Left renal pelvis (tissue), 4 donors: ENCODE data around the gene ATP6V0C. TPM values are rescaled to one million over a fixed set of nuclear protein-coding genes. Genes with fewer than 3 reads are reported as not detected.

ENCODE experiments used
- DNase-seq, 4 donors: peaks; one replicate each; pipeline ENCODE4 v3.0.0-alpha.2; 2013; ENCODE audit warnings: low read depth in 4 of 4, low spot score in 3 of 4
- polyA plus RNA-seq, 4 donors: library from polyadenylated mRNA; unstranded; fragments of 120-200 nt; gene quantifications; one replicate each; pipeline ENCODE4 v1.2.1, GENCODE V29; 2013; ENCODE audit not compliant: insufficient read length in 4 of 4

ATP6V0C gene
- polyA plus RNA-seq, 4 donors = 127 to 274 (median 170) TPM

DNA sequence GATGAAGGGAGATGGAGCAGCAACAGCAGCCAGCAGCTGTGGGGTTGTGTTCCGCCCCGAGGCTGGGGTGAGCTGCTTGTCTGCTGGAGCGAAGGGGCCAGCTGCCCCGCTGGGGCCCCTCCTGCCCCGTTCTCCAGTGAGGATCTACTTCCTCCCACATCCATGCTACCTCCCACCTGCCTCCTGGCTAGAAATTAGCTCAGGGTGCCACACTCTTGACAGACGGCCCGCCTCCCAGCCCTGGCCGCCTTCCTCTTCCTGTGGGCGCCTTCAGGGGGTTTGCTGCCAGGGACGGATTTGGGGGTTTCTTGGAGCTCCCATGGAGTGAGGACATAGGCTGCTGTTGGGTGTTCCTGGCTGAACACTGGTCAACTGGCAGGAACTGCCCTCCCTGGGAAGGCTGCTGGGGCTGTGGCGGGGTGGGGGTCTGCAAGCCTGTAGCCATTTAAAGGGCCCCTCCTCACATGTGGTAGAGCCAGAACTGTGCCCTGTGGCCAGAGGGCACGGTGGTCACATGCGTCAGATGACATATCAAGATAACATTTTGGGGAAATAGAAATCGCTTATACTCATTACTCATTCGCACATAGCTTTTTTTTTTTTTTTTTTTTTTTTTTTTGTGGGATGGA, 25.7 kb upstream of the ATP6V0C start:
- DNase-seq = no peak

DNA sequence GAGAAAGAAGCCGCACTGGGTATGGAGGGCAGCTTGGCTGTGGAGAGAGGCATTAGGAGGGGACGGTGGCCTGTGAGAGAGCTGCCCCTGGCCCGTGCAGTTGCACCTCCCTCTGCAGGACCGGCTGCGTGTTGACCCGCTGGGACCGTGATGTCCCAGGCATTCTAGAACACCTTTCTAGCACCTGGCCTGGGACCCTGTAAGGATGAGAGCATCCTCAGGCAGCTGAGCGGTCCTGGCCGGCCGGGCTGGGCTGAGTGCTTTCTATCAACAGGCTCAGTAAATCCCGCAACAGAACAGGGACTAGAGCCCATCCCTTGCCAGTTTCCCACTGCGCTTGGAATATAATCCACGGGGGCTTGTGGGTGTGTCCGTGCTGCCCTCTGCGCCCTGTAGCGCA, 24.2 kb upstream of the ATP6V0C start:
- DNase-seq = no peak

DNA sequence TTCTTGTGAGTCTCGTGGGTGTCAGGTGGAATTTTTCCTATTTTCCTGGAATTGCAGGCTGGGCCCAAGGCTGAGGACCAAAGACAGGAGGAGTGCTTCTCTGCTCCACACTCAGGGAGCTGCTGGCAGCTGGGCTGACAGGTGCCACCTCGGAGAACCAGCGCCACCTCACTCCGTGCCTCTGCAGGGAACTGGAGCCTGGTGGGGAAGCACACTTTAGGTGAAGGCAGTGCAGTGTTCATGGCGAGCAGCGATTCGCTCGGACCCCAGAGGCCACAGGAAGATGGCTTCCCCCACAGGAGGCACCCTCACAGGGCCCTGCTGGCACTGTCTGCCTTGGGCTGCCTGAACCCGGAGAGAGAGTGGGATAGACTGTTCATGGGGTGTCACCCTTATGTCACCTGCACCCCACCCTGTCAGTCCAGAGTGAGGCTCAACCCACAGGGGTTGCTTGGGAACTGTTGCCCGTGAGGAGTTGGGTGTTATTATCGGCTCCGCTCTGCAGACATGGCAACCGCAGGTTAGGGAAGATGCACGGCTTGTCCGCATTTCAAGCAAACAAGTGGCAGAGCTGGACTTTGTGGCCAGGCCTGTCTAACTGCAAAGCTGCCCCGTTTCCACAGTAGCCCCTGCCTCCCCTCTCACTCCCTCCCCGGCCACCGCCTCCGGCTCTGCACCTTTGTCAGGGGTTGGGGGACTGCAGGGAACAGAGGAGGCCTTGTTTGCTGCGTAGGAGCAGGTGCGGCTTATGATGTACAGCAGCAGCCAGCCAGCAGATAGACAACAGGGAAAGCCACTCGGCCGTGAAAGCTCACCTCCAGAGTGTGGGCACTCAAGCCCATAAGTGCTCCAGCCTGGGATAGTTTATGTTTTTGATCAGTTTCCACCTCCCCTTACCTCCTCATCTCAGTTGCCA, 23.3 kb upstream of the ATP6V0C start:
- no peak for DNase-seq

DNA sequence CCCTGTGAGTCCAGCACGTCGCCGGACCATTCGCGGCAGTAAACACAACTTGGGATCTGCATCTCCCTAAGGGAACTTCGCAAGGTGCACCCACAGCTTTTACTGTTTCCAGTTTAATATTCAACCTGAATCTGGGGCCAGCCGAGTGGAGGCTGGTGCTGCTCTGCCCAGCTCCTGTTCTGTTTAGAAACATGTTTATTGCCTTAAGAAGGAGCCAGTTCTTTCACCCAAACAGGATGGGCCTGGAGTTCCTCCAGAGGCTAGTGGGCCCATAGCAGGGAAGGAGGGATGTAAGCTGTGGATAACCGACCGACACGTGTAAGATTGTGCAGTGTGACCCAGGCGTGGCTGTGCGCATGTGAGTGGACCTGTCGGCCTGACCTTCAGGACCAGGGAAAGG, 21.5 kb upstream of the ATP6V0C start:
- DNase-seq = no peak

DNA sequence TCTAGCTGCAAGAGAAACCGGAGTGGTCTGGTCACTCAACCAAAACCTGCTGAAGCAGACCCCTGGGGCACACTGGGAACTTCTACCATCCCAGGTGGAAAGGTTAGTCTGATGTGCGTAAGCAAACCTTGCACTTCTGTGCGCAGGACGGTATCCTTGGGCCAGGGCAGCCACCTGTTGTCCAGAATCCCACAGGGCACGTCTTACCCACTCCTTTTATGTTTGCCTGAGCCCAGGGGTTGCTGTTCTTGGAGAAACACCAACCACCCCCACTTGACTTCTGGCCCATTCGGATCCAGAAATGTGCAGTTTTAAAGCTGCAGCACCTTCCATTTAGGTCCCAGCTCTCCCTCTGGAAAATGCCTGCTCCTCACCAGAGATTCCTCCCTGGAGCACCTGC, 20.1 kb upstream of the ATP6V0C start:
- DNase-seq = no peak

DNA sequence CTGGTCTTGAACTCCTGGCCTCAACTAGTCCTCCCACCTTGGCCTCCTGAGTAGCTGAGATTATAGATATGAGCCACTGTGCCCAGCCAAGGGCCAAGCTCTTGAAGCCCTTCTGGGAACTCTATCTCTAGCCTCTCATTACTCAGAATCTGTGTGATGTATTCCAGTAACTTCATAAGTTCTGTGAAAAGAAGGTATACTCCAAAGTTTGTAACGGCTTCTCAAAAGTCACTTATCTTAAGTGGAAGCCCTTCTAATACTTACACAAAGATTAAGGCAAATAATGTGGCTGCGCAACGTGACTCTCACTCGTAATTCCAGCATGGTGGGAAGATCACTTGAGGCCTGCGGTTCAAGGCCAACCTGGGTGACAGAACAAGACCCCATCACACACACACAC, 19.1 kb upstream of the ATP6V0C start:
- DNase-seq = no peak

DNA sequence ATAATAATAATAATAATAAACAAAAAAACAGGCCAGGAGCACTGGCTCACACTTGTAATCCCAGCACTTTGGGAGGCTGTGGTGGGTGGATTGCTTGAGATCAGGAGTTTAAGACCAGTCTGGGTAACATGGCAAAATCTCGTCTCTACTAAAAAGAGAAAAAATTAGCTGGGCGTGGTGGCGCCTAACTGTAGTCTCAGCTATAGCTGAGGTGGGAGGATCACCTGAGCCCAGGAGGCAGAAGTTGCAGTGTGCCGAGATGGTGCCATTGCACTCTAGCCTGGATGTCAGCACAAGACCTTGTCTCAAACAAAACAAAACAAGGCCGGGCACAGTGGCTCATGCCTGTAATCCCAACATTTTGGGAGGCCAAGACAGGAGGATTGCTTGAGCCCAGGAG, 18.7 kb upstream of the ATP6V0C start:
- no peak for DNase-seq

DNA sequence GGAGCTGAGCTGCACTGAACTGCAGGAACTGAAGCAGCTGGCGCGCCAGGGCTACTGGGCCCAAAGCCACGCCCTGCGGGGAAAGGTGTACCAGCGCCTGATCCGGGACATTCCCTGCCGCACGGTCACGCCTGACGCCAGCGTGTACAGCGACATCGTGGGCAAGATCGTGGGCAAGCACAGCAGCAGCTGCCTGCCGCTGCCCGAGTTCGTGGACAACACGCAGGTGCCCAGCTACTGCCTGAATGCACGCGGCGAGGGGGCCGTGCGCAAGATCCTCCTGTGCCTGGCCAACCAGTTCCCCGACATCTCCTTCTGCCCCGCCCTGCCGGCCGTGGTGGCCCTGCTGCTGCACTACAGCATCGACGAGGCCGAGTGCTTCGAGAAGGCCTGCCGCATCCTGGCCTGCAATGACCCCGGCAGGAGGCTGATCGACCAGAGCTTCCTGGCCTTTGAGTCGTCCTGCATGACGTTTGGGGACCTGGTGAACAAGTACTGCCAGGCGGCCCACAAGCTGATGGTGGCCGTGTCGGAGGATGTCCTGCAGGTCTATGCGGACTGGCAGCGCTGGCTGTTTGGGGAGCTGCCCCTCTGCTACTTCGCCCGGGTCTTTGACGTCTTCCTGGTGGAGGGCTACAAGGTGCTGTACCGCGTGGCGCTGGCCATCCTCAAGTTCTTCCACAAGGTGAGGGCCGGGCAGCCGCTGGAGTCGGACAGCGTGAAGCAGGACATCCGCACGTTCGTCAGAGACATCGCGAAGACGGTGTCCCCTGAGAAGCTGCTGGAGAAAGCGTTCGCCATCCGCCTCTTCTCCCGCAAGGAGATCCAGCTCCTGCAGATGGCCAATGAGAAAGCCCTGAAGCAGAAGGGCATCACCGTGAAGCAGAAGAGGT, 17.3 kb upstream of the ATP6V0C start:
- no peak for DNase-seq

DNA sequence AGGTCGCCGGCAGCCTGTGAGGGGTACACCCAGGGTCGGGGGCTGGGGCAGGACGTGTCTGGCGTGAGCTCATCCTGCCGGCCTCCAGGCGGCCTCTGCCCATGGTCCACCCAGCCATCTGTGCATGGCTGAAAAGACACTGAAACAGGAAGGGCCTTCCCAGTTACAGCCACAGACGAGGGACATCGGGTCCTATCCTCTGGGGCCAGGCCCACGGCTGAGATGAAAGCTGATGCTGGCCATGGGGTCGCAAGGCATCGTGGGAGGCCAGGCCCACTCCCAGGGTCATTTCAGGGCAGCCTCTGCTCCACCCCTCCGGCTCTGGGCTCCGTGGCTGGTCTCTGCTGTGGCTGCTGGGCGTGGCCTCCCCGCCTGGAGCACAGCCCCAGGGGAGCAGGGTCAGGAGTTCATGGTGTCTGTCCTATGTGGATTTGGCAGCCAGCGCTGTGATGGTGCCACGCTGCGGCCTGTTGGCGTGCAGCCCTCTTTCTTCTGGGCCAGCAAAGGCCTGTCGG, 16.6 kb upstream of the ATP6V0C start:
- DNase-seq = no peak

DNA sequence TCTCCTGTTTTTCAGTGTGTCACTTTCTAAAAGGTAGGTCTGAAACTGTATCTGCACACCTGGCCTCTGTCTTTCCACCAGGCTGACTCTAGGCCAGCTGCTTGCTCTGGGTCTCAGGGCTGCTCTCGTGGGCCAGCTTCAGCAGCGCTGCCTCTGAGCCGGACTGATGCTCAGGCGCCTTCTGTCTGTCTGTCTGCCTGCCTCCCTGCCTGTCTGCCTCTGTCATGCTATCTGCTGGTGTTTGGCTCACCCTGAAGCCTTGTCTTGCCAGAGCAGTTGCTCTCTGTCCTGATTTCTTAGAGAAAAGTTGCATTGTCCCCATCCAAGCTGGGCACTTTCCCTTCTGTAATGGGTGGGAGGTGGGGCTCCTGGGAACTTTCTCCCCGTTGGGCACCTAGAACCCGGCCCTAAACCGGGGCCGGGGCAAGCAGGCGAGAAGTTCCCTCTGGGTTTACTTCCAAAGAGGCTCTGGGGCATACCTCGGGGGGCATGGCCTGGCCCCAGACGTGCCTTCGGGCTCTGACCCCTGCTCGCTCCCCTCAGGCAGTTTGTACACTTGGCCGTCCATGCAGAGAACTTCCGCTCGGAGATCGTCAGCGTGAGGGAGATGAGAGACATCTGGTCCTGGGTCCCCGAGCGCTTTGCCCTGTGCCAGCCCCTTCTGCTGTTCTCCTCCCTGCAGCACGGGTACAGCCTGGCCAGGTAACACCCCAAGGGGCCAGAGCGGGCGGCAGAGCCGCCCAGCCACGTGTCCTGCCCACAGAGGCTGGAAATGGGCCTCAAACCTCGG, 15.9 kb upstream of the ATP6V0C start:
- DNase-seq = no peak

DNA sequence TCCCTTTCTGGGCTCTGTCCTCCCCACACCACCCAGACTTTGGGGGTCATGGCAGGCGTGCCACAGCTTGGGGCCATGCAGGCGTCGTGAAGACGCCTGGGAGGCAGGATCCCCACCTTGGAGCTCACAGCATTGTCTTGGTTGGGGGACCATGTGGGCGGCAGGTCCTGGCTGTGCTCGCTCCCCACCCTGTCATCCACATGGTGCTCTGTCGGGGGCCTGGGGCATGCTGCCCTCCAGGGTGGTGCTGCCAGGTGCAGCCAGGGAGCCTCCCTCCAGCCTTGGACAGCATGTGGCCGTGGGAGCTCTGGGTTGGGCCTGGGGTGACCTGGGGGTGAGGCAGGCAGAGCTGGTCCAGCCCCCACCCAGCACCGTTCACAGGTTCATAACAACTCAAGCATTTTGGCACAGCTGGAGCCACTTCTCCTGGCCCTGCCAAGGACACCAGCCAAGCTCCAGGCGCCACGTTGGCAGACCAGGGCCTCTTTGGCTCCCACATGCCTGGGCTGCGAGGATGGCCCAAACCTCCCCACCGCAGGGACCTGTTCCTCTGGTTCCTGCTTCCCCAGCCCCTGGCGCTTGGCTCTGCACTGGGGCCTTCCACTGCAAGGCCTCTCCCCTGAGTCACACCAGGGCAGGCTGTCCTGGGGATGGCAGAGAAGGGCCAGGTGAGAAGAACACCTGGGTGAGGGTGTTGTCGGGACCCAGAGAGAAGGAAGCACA, 15.1 kb upstream of the ATP6V0C start:
- DNase-seq = no peak

DNA sequence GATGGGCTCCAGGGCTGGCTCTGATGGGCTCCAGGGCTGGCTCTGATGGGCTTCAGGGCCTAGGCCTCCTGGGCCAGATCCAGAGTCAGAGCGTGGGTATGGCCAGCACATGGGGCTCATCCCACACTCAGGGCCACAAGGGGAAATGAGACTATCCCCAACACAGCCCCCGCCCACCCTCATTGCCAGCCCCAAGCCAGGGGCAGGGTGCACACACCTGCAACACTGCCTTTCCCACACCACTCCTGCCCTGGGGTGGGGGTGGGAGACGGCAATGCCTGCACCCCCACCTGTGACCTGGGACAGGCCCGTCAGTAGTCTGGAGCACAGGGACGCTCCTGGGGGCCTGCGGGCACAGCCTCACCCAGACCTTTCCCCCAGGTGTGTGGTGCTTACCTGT, 14.3 kb upstream of the ATP6V0C start:
- DNase-seq = no peak

DNA sequence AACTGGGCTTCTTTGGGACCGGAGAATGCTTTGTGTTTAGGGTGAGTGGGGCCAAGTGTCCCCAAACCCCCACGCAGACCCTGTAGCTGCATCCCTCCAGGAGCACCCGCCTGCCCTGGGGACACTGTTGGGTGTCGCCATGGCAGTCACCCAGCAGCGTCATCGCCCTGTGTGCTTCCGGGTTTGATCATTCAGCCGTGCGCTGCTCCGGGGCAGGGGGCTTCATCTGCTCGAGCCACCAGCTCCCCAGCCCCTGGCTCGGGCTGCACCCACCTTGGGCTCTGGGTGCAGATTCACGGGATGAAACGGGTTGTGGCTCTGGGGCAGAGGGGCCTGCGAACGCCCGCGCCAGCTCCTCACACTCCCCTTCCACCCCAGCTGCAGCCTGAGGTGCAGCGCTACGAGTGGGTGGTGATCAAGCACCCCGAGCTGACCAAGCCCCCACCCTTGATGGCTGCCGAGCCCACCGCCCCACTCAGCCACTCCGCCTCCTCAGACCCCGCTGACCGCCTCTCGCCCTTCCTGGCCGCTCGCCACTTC, 13.8 kb upstream of the ATP6V0C start:
- no peak for DNase-seq

DNA sequence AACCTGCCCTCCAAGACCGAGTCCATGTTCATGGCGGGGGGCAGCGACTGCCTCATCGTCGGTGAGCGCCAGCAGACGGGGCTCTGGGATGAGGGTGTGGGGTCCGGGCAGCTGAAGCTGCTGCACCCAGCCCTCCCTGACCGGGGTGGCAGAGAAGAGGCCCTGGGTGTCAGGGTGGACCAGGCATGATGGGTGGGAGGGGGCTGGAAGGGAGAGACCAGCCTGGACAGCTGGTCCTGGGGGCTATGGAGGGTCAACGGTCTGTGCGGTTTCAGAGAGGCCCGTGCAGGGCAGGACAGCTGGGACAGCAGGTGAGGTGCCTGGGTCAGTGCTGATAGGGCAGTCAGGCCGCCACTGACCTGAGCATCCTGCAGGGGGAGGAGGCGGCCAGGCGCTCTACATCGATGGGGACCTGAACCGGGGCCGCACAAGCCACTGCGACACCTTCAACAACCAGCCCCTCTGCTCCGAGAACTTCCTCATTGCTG, 13.3 kb upstream of the ATP6V0C start:
- no peak for DNase-seq

DNA sequence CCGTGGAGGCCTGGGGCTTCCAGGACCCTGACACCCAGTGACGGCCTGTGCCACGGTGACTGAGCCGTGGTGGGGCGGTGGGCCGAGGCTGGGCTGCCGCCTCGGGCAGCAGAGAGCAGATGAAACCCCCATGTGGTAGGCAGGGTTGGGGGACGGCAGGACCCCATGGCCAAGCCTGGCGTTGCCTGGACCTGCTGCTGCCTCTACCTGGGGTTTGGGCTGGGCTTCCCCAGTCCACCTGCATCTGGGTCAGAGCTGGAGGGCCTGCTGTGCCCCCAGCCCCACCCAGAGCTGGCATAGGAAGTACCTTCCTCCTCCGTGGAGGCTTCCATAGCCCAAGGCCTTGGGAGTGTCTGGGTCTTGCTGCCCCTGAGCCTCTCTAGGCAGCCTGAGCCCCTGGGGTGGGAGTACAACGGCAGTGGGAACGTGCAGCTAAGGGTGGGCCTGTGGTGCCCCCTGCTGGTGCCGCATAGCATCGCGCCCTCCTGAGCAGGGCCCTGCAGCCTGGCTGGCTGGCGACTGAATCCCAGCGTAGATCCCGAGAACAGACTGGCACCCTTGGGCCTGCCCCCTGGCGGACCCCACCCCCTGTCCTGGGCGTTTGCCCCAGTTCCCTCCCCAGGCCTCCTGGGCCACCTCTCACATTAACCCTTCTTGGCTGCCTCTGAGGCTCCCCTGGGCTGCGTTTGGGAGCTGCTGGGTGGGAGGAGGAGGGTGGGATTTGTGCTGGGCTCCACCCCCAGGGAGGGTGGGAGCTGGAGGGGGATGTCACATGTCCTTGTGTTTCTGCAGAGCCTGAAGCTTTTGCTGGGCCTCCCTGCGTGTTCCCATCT, 12.6 kb upstream of the ATP6V0C start:
- peak; percentile 73 to 80 (median 78) for DNase-seq

DNA sequence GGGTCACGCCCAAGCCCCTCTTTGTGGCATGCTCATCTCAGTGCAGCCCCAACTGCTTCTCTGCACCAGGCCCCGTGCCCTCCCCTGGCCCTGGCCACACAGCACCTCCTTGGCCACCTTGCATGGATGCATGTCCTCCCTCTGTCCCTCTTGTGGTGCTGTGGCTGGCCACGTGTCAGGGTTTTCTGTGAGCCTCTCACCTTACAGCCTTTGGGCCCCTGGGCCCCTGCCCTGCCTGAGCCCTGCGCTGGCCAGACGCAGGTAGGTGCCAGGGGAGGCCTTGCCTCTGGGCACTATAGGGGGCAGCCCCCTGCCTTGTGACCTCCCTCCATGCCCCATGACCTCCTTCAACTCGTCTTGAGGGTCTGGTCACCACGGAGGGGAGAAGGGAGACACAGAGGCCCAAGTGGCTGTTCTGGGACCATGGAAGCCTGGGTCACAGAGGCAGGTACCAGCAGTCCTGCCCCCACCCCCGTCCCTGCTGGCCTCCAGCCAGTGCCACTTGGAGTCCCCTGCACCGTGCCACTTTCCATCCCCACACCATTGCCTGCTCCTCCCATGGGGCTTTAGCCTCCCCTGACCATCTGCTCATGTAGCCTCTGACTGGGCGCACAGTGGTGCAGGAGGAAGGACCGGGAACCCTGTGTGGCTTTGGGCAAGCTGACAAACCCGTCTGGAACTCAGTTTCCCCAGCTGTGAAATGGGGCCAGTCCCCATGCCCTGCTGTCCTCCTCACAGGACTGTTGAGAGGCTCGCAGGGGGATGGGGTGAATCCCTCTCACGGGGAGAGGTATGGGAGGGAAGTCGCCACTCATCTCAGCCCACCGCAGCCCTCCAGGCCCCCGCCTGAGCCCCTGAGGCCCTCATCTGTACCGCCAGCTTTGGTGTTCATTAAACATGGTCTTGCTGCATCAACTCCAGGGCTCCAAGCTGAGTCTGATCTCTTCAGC, 11.5 kb upstream of the ATP6V0C start:
- DNase-seq = no peak

DNA sequence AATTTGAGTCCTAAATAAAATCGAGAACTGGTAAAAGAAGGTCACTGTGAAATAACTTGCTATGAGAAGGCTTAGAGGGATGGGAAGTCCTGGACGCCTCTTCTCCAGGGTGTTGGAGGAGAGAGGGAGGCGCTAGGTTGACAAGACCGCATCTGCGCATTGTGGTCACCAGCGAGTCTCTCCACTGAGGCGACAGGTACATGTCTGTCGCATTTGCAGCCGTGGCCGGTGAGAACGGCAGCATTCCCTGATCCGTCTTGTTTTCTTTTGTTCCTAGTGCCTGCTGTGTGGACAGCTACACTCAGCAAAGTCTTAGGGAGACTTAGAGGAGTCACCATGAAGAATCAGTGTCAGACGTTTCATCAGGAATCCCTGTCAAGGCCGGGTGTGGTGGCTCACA, 8.1 kb upstream of the ATP6V0C start:
- no peak for DNase-seq
